Measurements from ENCODE around the gene NSMF.

DNA sequence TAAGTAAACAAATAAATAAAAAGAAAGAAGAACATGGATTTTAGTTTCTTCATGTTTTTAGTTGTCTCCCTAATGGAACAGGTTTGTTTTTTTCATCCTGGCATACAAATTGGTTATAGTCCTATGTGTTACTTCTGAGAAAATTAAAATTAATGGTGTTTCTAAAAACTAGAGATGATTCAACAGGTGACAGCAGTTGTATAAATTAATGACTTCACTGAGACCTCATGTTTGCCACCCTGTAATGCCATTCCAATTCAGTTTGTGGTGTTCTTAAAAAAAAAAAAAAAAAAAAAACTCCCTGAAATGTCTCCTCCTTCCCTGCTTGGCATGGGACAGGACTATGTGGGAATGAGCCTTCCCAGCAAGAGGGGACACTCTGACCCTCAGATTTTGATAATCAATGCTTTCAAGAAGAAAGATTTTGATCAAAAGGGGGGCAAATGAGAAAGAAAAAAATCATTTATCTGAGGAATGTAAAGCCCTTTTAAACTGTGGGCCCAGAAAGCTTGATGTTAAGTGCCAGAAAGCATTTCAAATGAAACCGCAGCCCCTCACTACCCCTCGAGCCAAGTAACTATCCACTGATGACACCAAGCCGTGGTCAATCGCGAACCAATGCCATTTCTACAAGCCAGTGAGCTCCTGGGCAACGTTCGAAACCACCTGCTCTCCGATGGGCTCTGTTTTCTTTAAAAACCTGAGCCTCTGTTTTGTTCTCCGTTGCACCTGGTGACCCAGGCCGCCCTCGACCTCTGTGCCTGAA, 37.1 kb downstream of the NSMF start:
- TF ChIP-seq, protein P1, sequence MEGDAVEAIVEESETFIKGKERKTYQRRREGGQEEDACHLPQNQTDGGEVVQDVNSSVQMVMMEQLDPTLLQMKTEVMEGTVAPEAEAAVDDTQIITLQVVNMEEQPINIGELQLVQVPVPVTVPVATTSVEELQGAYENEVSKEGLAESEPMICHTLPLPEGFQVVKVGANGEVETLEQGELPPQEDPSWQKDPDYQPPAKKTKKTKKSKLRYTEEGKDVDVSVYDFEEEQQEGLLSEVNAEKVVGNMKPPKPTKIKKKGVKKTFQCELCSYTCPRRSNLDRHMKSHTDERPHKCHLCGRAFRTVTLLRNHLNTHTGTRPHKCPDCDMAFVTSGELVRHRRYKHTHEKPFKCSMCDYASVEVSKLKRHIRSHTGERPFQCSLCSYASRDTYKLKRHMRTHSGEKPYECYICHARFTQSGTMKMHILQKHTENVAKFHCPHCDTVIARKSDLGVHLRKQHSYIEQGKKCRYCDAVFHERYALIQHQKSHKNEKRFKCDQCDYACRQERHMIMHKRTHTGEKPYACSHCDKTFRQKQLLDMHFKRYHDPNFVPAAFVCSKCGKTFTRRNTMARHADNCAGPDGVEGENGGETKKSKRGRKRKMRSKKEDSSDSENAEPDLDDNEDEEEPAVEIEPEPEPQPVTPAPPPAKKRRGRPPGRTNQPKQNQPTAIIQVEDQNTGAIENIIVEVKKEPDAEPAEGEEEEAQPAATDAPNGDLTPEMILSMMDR (IDR thresholded peaks at IDR 0.05) = no peak
- TF ChIP-seq POLR2A (IDR thresholded peaks at IDR 0.05) (no peak), EP300 (IDR thresholded peaks at IDR 0.05) (no peak)
